Neural cell (in vitro differentiated cells): ENCODE results near the gene PAWR. TPM values are rescaled to one million over a fixed set of nuclear protein-coding genes. Genes with fewer than 3 reads are reported as not detected.

Experiments
- H2AFZ ChIP-seq: fragments of 200-600, 300-800 bp; sonication (generic), shearing (Covaris generic); 2 replicates; pipeline ENCODE4 v1.6.0; 2014; ENCODE audit warnings: low read depth, mild to moderate bottlenecking, antibody characterized with exemption, low read length, moderate library complexity
- H3F3A ChIP-seq: fragments of 200-600 bp; shearing (Covaris generic); 2 replicates; pipeline ENCODE4 v1.6.1; 2016; ENCODE audit warnings: mild to moderate bottlenecking, moderate library complexity, mixed read lengths, antibody characterized with exemption, low read length; ENCODE audit not compliant: insufficient read depth, poor library complexity, severe bottlenecking
- H3K27ac ChIP-seq: fragments of 200-600, 300-800 bp; sonication (generic), shearing (Covaris generic); 2 replicates; pipeline ENCODE4 v1.5.1; 2014; ENCODE audit warnings: mild to moderate bottlenecking, low read length, moderate library complexity
- H3K27me3 ChIP-seq: fragments of 300-800, 200-600 bp; sonication (generic), shearing (Covaris generic); 2 replicates; pipeline ENCODE4 v1.6.0; 2014; ENCODE audit warnings: mild to moderate bottlenecking, low read depth, low read length, moderate library complexity; ENCODE audit not compliant: insufficient read depth
- H3K36me3 ChIP-seq: fragments of 300-800, 200-600 bp; sonication (generic), shearing (Covaris generic); 2 replicates; pipeline ENCODE4 v1.5.1; 2014; ENCODE audit warnings: mild to moderate bottlenecking, antibody characterized with exemption, low read length, moderate library complexity; ENCODE audit not compliant: insufficient read depth
- H3K4me2 ChIP-seq: fragments of 300-800, 200-600 bp; sonication (generic), shearing (Covaris generic); 2 replicates; pipeline ENCODE4 v1.6.0; 2014; ENCODE audit warnings: mild to moderate bottlenecking, low read length
- H3K4me3 ChIP-seq: fragments of 300-800, 200-600 bp; sonication (generic), shearing (Covaris generic); 2 replicates; pipeline ENCODE4 v1.5.1; 2014; ENCODE audit warnings: mild to moderate bottlenecking, low read length, moderate library complexity
- H3K79me2 ChIP-seq: fragments of 200-600 bp; shearing (Covaris generic); replicated peaks from 2 replicates; pipeline ENCODE4 v1.6.0; 2014; ENCODE audit warnings: mild to moderate bottlenecking, low read length, moderate library complexity; ENCODE audit not compliant: insufficient read depth
- H3K9ac ChIP-seq: fragments of 300-800, 200-600 bp; sonication (generic), shearing (Covaris generic); 2 replicates; pipeline ENCODE4 v1.6.1; 2016; ENCODE audit warnings: mild to moderate bottlenecking, low read length, mixed read lengths
- H3K9me2 ChIP-seq: fragments of 200-600 bp; shearing (Covaris generic); 2 replicates; pipeline ENCODE4 v1.6.1; 2016; ENCODE audit warnings: mild to moderate bottlenecking, low read length, mixed read lengths; ENCODE audit not compliant: insufficient read depth
- H3K9me3 ChIP-seq: fragments of 200-600, 300-800 bp; sonication (generic), shearing (Covaris generic); 2 replicates; pipeline ENCODE4 v1.6.1; 2016; ENCODE audit warnings: mild to moderate bottlenecking, mixed run types, low read length, moderate library complexity, mixed read lengths
- H4K20me1 ChIP-seq: fragments of 200-600 bp; shearing (Covaris generic); 2 replicates; pipeline ENCODE4 v1.6.1; 2016; ENCODE audit warnings: mild to moderate bottlenecking, mixed run types; ENCODE audit not compliant: insufficient read depth
- EP300 ChIP-seq: fragments of 450-650 bp; conservative IDR thresholded peaks from 2 replicates; pipeline ENCODE4 v1.6.1; 2014; ENCODE audit warnings: antibody characterized with exemption, mild to moderate bottlenecking, moderate library complexity; ENCODE audit not compliant: poor library complexity, severe bottlenecking
- EZH2 ChIP-seq: fragments of 200-600, 300-800 bp; shearing (Covaris generic), sonication (generic); IDR thresholded peaks from 2 replicates; pipeline ENCODE4 v1.6.1; 2014; ENCODE audit warnings: antibody characterized with exemption, low read length, borderline replicate concordance, mild to moderate bottlenecking; ENCODE audit not compliant: insufficient read depth, poor library complexity, severe bottlenecking
- MXI1 ChIP-seq: fragments of 450-650 bp; conservative IDR thresholded peaks from 2 replicates; pipeline ENCODE4 v1.6.1; 2014; ENCODE audit warnings: antibody characterized with exemption, mild to moderate bottlenecking; ENCODE audit not compliant: poor library complexity, severe bottlenecking
- POLR2AphosphoS5 ChIP-seq: IDR thresholded peaks from 2 replicates; pipeline ENCODE4 v1.6.1; 2012
- RAD21 ChIP-seq: fragments of 450-650 bp; conservative IDR thresholded peaks from 2 replicates; pipeline ENCODE4 v1.6.1; 2014; ENCODE audit warnings: antibody characterized with exemption, mild to moderate bottlenecking, moderate library complexity
- SMC3 ChIP-seq: fragments of 450-650 bp; conservative IDR thresholded peaks from 2 replicates; pipeline ENCODE4 v1.6.1; 2014; ENCODE audit warnings: antibody characterized with exemption, mild to moderate bottlenecking, moderate library complexity; ENCODE audit not compliant: poor library complexity
- polyA plus RNA-seq: library from polyadenylated mRNA; depleted of rRNA; stranded (reverse); fragments of >200 nt; gene quantifications from 2 replicates; pipeline ENCODE4 v1.2.3, GENCODE V29; 2014
- TF ChIP-seq, protein P1 (sequence below): fragments of 450-650 bp; IDR thresholded peaks from 2 replicates; pipeline ENCODE4 v1.5.1; 2014; ENCODE audit warnings: antibody characterized with exemption, mild to moderate bottlenecking, moderate library complexity; ENCODE audit not compliant: poor library complexity, severe bottlenecking

The PAWR gene
- polyA plus RNA-seq, 1 donor from 2014 or later, result 13.4 TPM

DNA sequence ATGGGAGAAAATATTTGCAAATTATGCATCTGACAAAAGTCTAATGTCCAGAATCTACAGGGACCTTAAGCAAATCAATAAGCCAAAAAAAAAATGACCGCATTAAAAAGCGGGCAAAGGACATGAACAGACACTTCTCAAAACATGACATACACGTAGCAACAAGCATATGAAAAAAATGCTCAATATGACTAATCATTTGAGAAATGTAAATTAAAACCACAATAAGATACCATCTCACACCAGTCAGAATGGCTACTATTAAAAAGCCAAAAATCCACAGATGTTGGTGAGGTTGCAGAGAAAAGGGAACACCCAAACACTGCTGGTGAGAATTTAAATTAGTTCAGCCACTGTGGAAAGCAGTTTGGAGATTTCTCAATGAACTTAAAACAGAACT, 16.1 kb downstream of the PAWR start:
- H4K20me1 ChIP-seq, result no peaks in the 10 kb centered on the region
- H3K4me3 ChIP-seq, result no peak overlapping the region
- TF ChIP-seq, protein P1, sequence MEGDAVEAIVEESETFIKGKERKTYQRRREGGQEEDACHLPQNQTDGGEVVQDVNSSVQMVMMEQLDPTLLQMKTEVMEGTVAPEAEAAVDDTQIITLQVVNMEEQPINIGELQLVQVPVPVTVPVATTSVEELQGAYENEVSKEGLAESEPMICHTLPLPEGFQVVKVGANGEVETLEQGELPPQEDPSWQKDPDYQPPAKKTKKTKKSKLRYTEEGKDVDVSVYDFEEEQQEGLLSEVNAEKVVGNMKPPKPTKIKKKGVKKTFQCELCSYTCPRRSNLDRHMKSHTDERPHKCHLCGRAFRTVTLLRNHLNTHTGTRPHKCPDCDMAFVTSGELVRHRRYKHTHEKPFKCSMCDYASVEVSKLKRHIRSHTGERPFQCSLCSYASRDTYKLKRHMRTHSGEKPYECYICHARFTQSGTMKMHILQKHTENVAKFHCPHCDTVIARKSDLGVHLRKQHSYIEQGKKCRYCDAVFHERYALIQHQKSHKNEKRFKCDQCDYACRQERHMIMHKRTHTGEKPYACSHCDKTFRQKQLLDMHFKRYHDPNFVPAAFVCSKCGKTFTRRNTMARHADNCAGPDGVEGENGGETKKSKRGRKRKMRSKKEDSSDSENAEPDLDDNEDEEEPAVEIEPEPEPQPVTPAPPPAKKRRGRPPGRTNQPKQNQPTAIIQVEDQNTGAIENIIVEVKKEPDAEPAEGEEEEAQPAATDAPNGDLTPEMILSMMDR, result no peak
- TF ChIP-seq EZH2, result no peak
- no peak for TF ChIP-seq RAD21
- no peak for TF ChIP-seq MXI1

DNA sequence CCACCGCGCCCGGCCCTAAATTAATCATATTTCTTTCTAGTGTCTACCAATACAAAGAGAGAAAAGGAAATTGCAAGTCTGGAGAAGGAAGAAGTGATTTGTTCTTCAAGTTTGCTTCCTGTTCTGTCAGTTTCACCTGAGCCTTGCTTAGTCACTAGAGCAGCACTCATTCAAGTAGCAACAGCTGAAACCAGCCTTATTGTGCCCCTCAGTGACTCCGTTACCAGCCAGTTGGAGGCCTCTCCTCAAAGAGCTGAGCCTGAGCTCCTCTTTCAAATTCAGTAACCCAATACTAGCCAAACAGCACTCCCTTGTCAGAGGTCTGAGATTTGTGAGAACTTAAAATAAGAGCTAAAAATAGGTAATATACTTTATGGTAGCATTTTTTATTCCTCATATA, 17.4 kb downstream of the PAWR start:
- no peak for TF ChIP-seq POLR2AphosphoS5
- TF ChIP-seq, protein P1, result no peak
- TF ChIP-seq RAD21, result no peak
- TF ChIP-seq EP300, result no peak
- Histone ChIP-seq H3F3A (no peaks in the 10 kb centered on the region), H3K79me2 (peaks cover 8% of the 10 kb centered on the region), H3K9ac (no peak overlapping the region), H2AFZ (no peak overlapping the region), H3K36me3 (no peaks in the 10 kb centered on the region), H3K4me2 (no peak overlapping the region), H3K9me3 (no peaks in the 10 kb centered on the region), H4K20me1 (no peaks in the 10 kb centered on the region), H3K27ac (no peak overlapping the region), H3K9me2 (no peaks in the 10 kb centered on the region), H3K4me3 (no peak overlapping the region), H3K27me3 (no peaks in the 10 kb centered on the region)

More for the DNA sequence above, 16.1 kb downstream of the PAWR start:
- H3F3A ChIP-seq, result no peaks in the 10 kb centered on the region
- no peaks in the 10 kb centered on the region for H3K9me3 ChIP-seq
- H3K27me3 ChIP-seq, result no peaks in the 10 kb centered on the region
- H3K79me2 ChIP-seq, result peaks cover 8% of the 10 kb centered on the region
- no peaks in the 10 kb centered on the region for H3K9me2 ChIP-seq
- no peaks in the 10 kb centered on the region for H3K36me3 ChIP-seq
- no peak overlapping the region for H2AFZ ChIP-seq
- H3K9ac ChIP-seq, result no peak overlapping the region
- H3K4me2 ChIP-seq, result no peak overlapping the region
- no peak overlapping the region for H3K27ac ChIP-seq

DNA sequence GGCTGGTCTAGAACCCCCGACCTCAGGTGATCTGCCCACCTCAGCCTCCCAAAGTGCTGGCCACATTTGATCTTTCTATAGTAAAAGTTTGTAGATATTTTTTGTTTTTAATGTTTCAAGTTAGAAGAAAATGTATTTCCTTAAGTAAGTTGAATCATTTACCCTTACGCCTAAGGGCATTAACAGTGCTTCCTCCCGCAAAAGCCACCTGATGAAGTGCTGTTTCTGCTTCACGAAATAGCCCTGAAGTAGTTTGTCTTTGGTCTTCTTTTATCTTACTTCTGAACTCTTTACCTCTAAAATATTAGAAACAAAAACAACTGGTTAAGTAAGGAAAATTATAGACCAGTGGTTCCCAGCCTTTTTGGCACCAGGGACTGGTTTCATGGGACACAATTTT, 22.7 kb downstream of the PAWR start:
- no peak overlapping the region for H3K27ac ChIP-seq
- H3K27me3 ChIP-seq, result no peaks in the 10 kb centered on the region
- no peak overlapping the region for H3K4me2 ChIP-seq
- H3K36me3 ChIP-seq, result no peaks in the 10 kb centered on the region
- TF ChIP-seq EP300 (no peak), SMC3 (no peak), EZH2 (no peak), RAD21 (no peak)
- TF ChIP-seq, protein P1, result no peak
- H3K79me2 ChIP-seq, result peaks cover 4% of the 10 kb centered on the region
- no peak overlapping the region for H3K9ac ChIP-seq
- no peaks in the 10 kb centered on the region for H3K9me2 ChIP-seq
- H3F3A ChIP-seq, result no peaks in the 10 kb centered on the region
- no peaks in the 10 kb centered on the region for H4K20me1 ChIP-seq
- H3K9me3 ChIP-seq, result no peaks in the 10 kb centered on the region
- no peak overlapping the region for H3K4me3 ChIP-seq
- H2AFZ ChIP-seq, result no peak overlapping the region
